ENCODE data around the gene LCE2A.

DNA sequence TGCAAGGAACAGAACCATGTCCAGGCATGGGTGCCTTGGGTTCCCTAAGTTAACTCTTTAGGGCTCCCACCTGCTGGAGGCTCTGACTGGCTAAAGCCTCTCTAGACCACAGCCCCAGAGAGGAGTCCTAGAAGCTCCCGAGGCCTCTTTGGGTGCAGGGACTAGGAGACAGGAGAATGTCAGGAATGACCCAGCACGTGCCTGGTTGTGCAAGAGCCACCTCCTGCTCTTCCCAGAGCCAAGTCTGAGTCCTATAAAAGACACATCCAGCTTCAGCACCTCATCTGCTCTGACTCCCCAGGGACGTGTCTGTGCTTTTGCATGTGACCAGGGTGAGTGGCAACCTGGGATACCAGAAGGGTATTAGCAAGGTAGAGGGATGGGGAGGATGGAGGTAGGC, 35.0 kb upstream of the LCE2A start, which contains the start of gene LCE2D:
- no peak for TF ChIP-seq CTCF (IDR thresholded peaks at IDR 0.05; ENCODE audit: low read depth, low read length, poor library complexity, severe bottlenecking)
- no peak for TF ChIP-seq EZH2phosphoT487 (IDR thresholded peaks at IDR 0.05; ENCODE audit: borderline replicate concordance, low read length)

Data from DOHH2 (cell line).